A673 (cell line): ENCODE results near the gene SOX4. TPM values are rescaled to one million over a fixed set of nuclear protein-coding genes. Genes with fewer than 3 reads are reported as not detected.
A peak's percentile ranks its signal among the peaks of the same experiment; 100 is the strongest.

Experiments
- BruUV-seq: library from RNA; stranded (reverse); fragments of 400-500 nt; replicated peaks from 2 replicates; lab custom pipeline; 2021; lab: Mats Ljungman, UMichigan
- CTCF ChIA-PET: fragments of 300-600 bp; sonication (Branson Sonifier 250); formaldehyde crosslinking; loops from one replicate; lab custom pipeline; 2022; ENCODE audit warnings: antibody characterized with exemption; lab: Charles Lee
- POLR2A ChIA-PET: fragments of 300-600 bp; sonication (Branson Sonifier 250); formaldehyde crosslinking; loops from one replicate; lab custom pipeline; 2022; ENCODE audit warnings: antibody characterized with exemption; ENCODE audit not compliant: low non-redundant PET; lab: Charles Lee
- DNase-seq: peaks from one replicate; pipeline ENCODE4 v3.0.0-alpha.2; 2015; ENCODE audit warnings: low spot score
- H3K27ac ChIP-seq: fragments of 200-600 bp; sonication (generic); 2 replicates; pipeline ENCODE4 v1.5.1; 2016; ENCODE audit warnings: mixed run types, low read depth, mild to moderate bottlenecking, mixed read lengths, antibody characterized with exemption, low read length; ENCODE audit not compliant: poor library complexity, severe bottlenecking
- H3K27me3 ChIP-seq: fragments of 200-600 bp; sonication (generic); replicated peaks from 2 replicates; pipeline ENCODE4 v1.6.1; 2017; ENCODE audit warnings: mixed run types, low read depth, mild to moderate bottlenecking, mixed read lengths, antibody characterized with exemption, low read length; ENCODE audit not compliant: insufficient read depth, poor library complexity
- H3K36me3 ChIP-seq: fragments of 200-600 bp; sonication (generic); 2 replicates; pipeline ENCODE4 v1.6.1; 2016; ENCODE audit warnings: mixed run types, mild to moderate bottlenecking, mixed read lengths, antibody characterized with exemption, low read length; ENCODE audit not compliant: insufficient read depth, poor library complexity, severe bottlenecking
- H3K4me1 ChIP-seq: fragments of 200-600 bp; sonication (generic); 2 replicates; pipeline ENCODE4 v1.6.1; 2017; ENCODE audit warnings: mixed run types, mild to moderate bottlenecking, mixed read lengths, antibody characterized with exemption, low read length; ENCODE audit not compliant: insufficient read depth, poor library complexity, severe bottlenecking
- H3K4me3 ChIP-seq: fragments of 200-600 bp; sonication (generic); 2 replicates; pipeline ENCODE4 v1.5.1; 2016; ENCODE audit warnings: low read depth, mixed run types, mild to moderate bottlenecking, mixed read lengths, low read length; ENCODE audit not compliant: poor library complexity, severe bottlenecking
- H3K9me3 ChIP-seq: fragments of 200-600 bp; sonication (generic); 2 replicates; pipeline ENCODE4 v1.6.1; 2016; ENCODE audit warnings: mixed run types, low read depth, mild to moderate bottlenecking, mixed read lengths, antibody characterized with exemption, low read length; ENCODE audit not compliant: poor library complexity, severe bottlenecking
- CTCF ChIP-seq: fragments of 300-800, 200-600 bp; sonication (generic); conservative IDR thresholded peaks from 2 replicates; pipeline ENCODE4 v1.5.1; 2017; ENCODE audit warnings: low read depth, mild to moderate bottlenecking, antibody characterized with exemption, low read length, moderate library complexity, mixed read lengths
- EZH2 ChIP-seq: fragments of 200-600 bp; sonication (generic); IDR thresholded peaks from 2 replicates; pipeline ENCODE4 v1.6.1; 2017; ENCODE audit warnings: borderline replicate concordance, low read depth, mild to moderate bottlenecking, mixed read lengths, antibody characterized with exemption, low read length; ENCODE audit not compliant: poor library complexity, severe bottlenecking
- intact Hi-C: fragments of 100-400 bp; cut with micrococcal nuclease; formaldehyde crosslinking; loops from one replicate; pipeline ENCODE4 v1.10.0; 2022; ENCODE audit not compliant: unreplicated experiment
- total RNA-seq: library from RNA; stranded (reverse); gene quantifications from 2 replicates; pipeline ENCODE4 v1.2.3, GENCODE V29; 2021

Gene SOX4
- total RNA-seq, 1 experiment from 2014 or later, result 59.4 TPM

- no peak for TF ChIP-seq EZH2
- peak; percentile 92 for TF ChIP-seq CTCF
- intact Hi-C loops, result loop anchor here (1.0 to 5.0 kb wide), 4 partner anchors 233 to 1025 kb away; no protein-coding TSS in a partner anchor
- DNase-seq, result peak; percentile 93
- no TSS peak for BruUV-seq
- Histone ChIP-seq H3K27me3 (no peaks in the 10 kb centered on the region), H3K4me3 (peak overlapping the region; percentile 65), H3K27ac (peak overlapping the region; percentile 77), H3K9me3 (no peaks in the 10 kb centered on the region), H3K4me1 (peaks cover 5% of the 10 kb centered on the region), H3K36me3 (no peaks in the 10 kb centered on the region)
- POLR2A ChIA-PET, result interaction anchor here (0.7 kb wide), 1 partner anchor 94 kb away, joined by 4 read pairs; no protein-coding TSS in a partner anchor
- CTCF ChIA-PET, result interaction anchor here (0.6 to 2.1 kb wide), 5 partner anchors 153 to 1026 kb away, joined by 4 to 13 read pairs (median 8); no protein-coding TSS in a partner anchor
Measured at GRCh38 chr6:21589352-21590345, 3.9 kb upstream of the SOX4 start.

- no TSS peak for BruUV-seq
- H3K27ac ChIP-seq, result no peak overlapping the region
- H3K4me1 ChIP-seq, result peaks cover 5% of the 10 kb centered on the region
- no peaks in the 10 kb centered on the region for H3K36me3 ChIP-seq
- DNase-seq, result no peak
- ChIA-PET POLR2A (no interaction called here), CTCF (interaction anchor here (0.9 to 2.1 kb wide), 2 partner anchors 612 to 1026 kb away, joined by 4 to 13 read pairs; no protein-coding TSS in a partner anchor)
- intact Hi-C loops, result loop anchor here (5.0 kb wide), 1 partner anchor 232 kb away; no protein-coding TSS in a partner anchor
- H3K27me3 ChIP-seq, result no peaks in the 10 kb centered on the region
- no peaks in the 10 kb centered on the region for H3K9me3 ChIP-seq
- no peak overlapping the region for H3K4me3 ChIP-seq
- TF ChIP-seq CTCF (0 out of 2 replicates have a peak, but pooled peaks have one; percentile 38), EZH2 (no peak)
Measured at GRCh38 chr6:21590346-21590745, 3.2 kb upstream of the SOX4 start.

DNA sequence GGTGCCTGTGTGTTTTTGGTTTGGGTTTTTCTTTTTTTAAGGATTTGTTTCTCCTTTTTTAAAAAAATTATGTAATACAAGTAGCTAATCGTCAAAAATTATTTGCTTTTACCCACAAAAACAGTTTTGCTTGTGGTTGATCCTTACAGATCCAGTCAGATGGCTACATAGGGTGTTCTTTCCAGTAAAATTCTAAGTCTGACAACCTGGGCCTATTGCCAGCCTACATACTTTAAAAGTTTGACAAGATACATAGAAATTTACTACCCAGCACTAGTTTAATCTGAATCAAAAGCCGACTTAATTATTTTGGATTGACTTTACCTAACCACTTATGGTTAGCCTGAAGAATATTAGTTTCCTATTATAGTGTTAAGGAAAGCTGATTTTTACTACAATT lies 2.1 kb upstream of the SOX4 start:
- H3K27me3 ChIP-seq, result no peaks in the 10 kb centered on the region
- CTCF ChIA-PET, result no interaction called here
- H3K9me3 ChIP-seq, result no peaks in the 10 kb centered on the region
- POLR2A ChIA-PET, result no interaction called here
- intact Hi-C loops, result loop anchor here (5.0 kb wide), 1 partner anchor 231 kb away; no protein-coding TSS in a partner anchor
- H3K4me3 ChIP-seq, result no peak overlapping the region
- peaks cover 5% of the 10 kb centered on the region for H3K4me1 ChIP-seq
- no peak for DNase-seq
- no peaks in the 10 kb centered on the region for H3K36me3 ChIP-seq
- no peak overlapping the region for H3K27ac ChIP-seq
- TF ChIP-seq EZH2 (no peak), CTCF (no peak)
- BruUV-seq, result no TSS peak
